IMR-90 (cell line): ENCODE data around the gene PACSIN2. TPM values are rescaled to one million over a fixed set of nuclear protein-coding genes. Genes with fewer than 3 reads are reported as not detected.

Source experiments
- ATAC-seq: fragments of 200-7000 bp; cut with Tn5 transposase; 2 replicates; pipeline ENCODE4 v1.9.1; 2020; ENCODE audit warnings: low read depth, mild to moderate bottlenecking, moderate library complexity
- BruUV-seq: library from RNA; stranded (reverse); fragments of 400-500 nt; replicated peaks from 2 replicates; lab custom pipeline; 2021; lab: Mats Ljungman, UMichigan
- CTCF ChIA-PET: fragments of 300-600 bp; formaldehyde crosslinking; extraction: SDS; loops from one replicate; lab custom pipeline; 2021; ENCODE audit warnings: antibody characterized with exemption; lab: Yijun Ruan, JAX
- POLR2A ChIA-PET: fragments of 300-600 bp; sonication (Branson Sonifier 250); formaldehyde crosslinking; loops from one replicate; lab custom pipeline; 2022; ENCODE audit warnings: antibody characterized with exemption; ENCODE audit not compliant: unreplicated experiment; lab: Charles Lee
- DNase-seq: peaks from one replicate; pipeline ENCODE4 v3.0.0; 2013
- H2AFZ ChIP-seq: replicated peaks from 2 replicates; pipeline ENCODE3; 2013; ENCODE audit warnings: low read length, mild to moderate bottlenecking; ENCODE audit not compliant: poor library complexity
- H2AK5ac ChIP-seq: 2 replicates; pipeline ENCODE4 v1.6.1; 2013; ENCODE audit warnings: low read depth, low read length, inconsistent platforms
- H2AK9ac ChIP-seq: replicated peaks from 2 replicates; pipeline ENCODE3; 2013; ENCODE audit warnings: mild to moderate bottlenecking, low read depth, low read length, moderate library complexity; ENCODE audit not compliant: poor library complexity
- H2BK120ac ChIP-seq: 2 replicates; pipeline ENCODE4 v1.6.1; 2013; ENCODE audit warnings: low read depth, low read length, inconsistent platforms
- H2BK15ac ChIP-seq: 3 replicates; pipeline ENCODE4 v1.6.1; 2013; ENCODE audit warnings: low read depth, low read length, inconsistent platforms
- H2BK20ac ChIP-seq: 2 replicates; pipeline ENCODE4 v1.6.1; 2013; ENCODE audit warnings: low read depth, mild to moderate bottlenecking, inconsistent platforms, low read length, moderate library complexity
- H2BK5ac ChIP-seq: 2 replicates; pipeline ENCODE4 v1.6.1; 2013; ENCODE audit warnings: mild to moderate bottlenecking, low read depth, low read length, inconsistent platforms; ENCODE audit not compliant: poor library complexity, severe bottlenecking
- H3K14ac ChIP-seq: replicated peaks from 2 replicates; pipeline ENCODE4 v1.6.1; 2013; ENCODE audit warnings: low read depth, low read length, inconsistent platforms
- H3K18ac ChIP-seq: 2 replicates; pipeline ENCODE4 v1.6.1; 2013; ENCODE audit warnings: low read depth, low read length, control low read depth
- H3K23ac ChIP-seq: 2 replicates; pipeline ENCODE4 v1.6.1; 2013; ENCODE audit warnings: low read depth, low read length, inconsistent platforms
- H3K27ac ChIP-seq: 2 replicates; pipeline ENCODE4 v1.5.1; 2013; ENCODE audit warnings: mild to moderate bottlenecking, control low read depth, low read length; ENCODE audit not compliant: insufficient read depth
- H3K27me3 ChIP-seq: 2 replicates; pipeline ENCODE4 v1.6.1; 2013; ENCODE audit warnings: low read length; ENCODE audit not compliant: control insufficient read depth, insufficient read depth
- H3K36me3 ChIP-seq: 2 replicates; pipeline ENCODE4 v1.6.1; 2013; ENCODE audit warnings: low read length, mixed read lengths; ENCODE audit not compliant: control insufficient read depth, insufficient read depth
- H3K4ac ChIP-seq: 2 replicates; pipeline ENCODE4 v1.6.1; 2013; ENCODE audit warnings: low read depth, low read length, inconsistent platforms
- H3K4me1 ChIP-seq: 2 replicates; pipeline ENCODE4 v1.6.1; 2013; ENCODE audit warnings: low read length, mixed read lengths; ENCODE audit not compliant: control insufficient read depth, insufficient read depth
- H3K4me2 ChIP-seq: 2 replicates; pipeline ENCODE4 v1.6.1; 2013; ENCODE audit warnings: low read depth, mild to moderate bottlenecking, control low read depth, low read length, moderate library complexity
- H3K4me3 ChIP-seq: 2 replicates; pipeline ENCODE4 v1.5.1; 2013; ENCODE audit warnings: low read depth, mild to moderate bottlenecking, control low read depth, low read length, moderate library complexity; ENCODE audit not compliant: insufficient read depth
- H3K56ac ChIP-seq: 2 replicates; pipeline ENCODE4 v1.6.1; 2013; ENCODE audit warnings: low read length, inconsistent platforms; ENCODE audit not compliant: insufficient read depth; ENCODE audit errors: extremely low read depth
- H3K79me1 ChIP-seq, 2 experiments: 2 replicates each; pipeline ENCODE4 v1.6.1; 2013; ENCODE audit warnings: low read length in 2 of 2, inconsistent platforms in 1 of 2, low read depth in 1 of 2
- H3K9ac ChIP-seq: 2 replicates; pipeline ENCODE4 v1.6.1; 2013; ENCODE audit warnings: low read depth, low read length, control low read depth
- H3K9me1 ChIP-seq: 2 replicates; pipeline ENCODE4 v1.6.1; 2013; ENCODE audit warnings: low read length, inconsistent platforms; ENCODE audit not compliant: insufficient read depth
- H3K9me3 ChIP-seq: 2 replicates; pipeline ENCODE4 v1.6.1; 2013; ENCODE audit warnings: low read length; ENCODE audit not compliant: control insufficient read depth, insufficient read depth
- H4K20me1 ChIP-seq: 2 replicates; pipeline ENCODE4 v1.6.1; 2013; ENCODE audit warnings: low read length, inconsistent platforms; ENCODE audit not compliant: insufficient read depth
- H4K5ac ChIP-seq: 2 replicates; pipeline ENCODE4 v1.6.1; 2013; ENCODE audit warnings: mild to moderate bottlenecking, low read depth, low read length, control low read depth
- H4K8ac ChIP-seq, 2 experiments: 2 replicates each; pipeline ENCODE4 v1.6.1; 2013; ENCODE audit warnings: low read depth in 2 of 2, low read length in 2 of 2, control low read depth in 1 of 2, inconsistent platforms in 1 of 2
- H4K91ac ChIP-seq: 2 replicates; pipeline ENCODE4 v1.6.1; 2013; ENCODE audit warnings: low read depth, low read length, inconsistent platforms; ENCODE audit not compliant: insufficient read depth
- CEBPB ChIP-seq: IDR thresholded peaks from 2 replicates; pipeline ENCODE4 v1.6.1; 2012; ENCODE audit warnings: low read depth, low read length, improper control_type of control experiment
- CHD1 ChIP-seq: IDR thresholded peaks from 2 replicates; pipeline ENCODE4 v1.6.1; 2012; ENCODE audit warnings: low read depth, low read length, improper control_type of control experiment
- FOS ChIP-seq: fragments of 150-350 bp; IDR thresholded peaks from 2 replicates; pipeline ENCODE4 v1.6.1; 2016; ENCODE audit warnings: low read depth, low read length
- MAFK ChIP-seq: IDR thresholded peaks from 2 replicates; pipeline ENCODE4 v1.6.1; 2012; ENCODE audit warnings: low read depth, low read length, improper control_type of control experiment
- MXI1 ChIP-seq: IDR thresholded peaks from 2 replicates; pipeline ENCODE4 v1.6.1; 2012; ENCODE audit warnings: low read depth, mild to moderate bottlenecking, low read length, moderate library complexity, borderline replicate concordance
- NFE2L2 ChIP-seq: fragments of 150-350 bp; IDR thresholded peaks from 2 replicates; pipeline ENCODE4 v1.6.1; 2016; ENCODE audit warnings: low read depth, mild to moderate bottlenecking, low read length
- POLR2A ChIP-seq: IDR thresholded peaks from 2 replicates; pipeline ENCODE4 v1.6.1; 2012; ENCODE audit warnings: mild to moderate bottlenecking, low read depth, low read length
- RCOR1 ChIP-seq: IDR thresholded peaks from 2 replicates; pipeline ENCODE4 v1.6.1; 2012; ENCODE audit warnings: mild to moderate bottlenecking, low read length, improper control_type of control experiment; ENCODE audit not compliant: insufficient replicate concordance
- WGBS, 2 experiments: methylation state at CpG; one replicate each; pipeline versions ENCODE4 v1.1.5 to v1.1.7; 2013; ENCODE audit warnings: missing lambda C conversion rate in 2 of 2; ENCODE audit not compliant: insufficient read length in 1 of 2; ENCODE audit errors: extremely low coverage in 2 of 2; 5-methylcytosine and 5-hydroxymethylcytosine counted together
- dilution Hi-C: fragments of 300-500 bp; cut with HindIII; formaldehyde crosslinking; loops from one replicate; pipeline ENCODE4 v1.14.3; 2018; ENCODE audit warnings: low sequenced_read_pairs; ENCODE audit not compliant: unreplicated experiment
- in situ Hi-C: fragments of 300-500 bp; cut with MboI; formaldehyde crosslinking; loops from 3 replicates; pipeline ENCODE4 v1.14.3; 2019; ENCODE audit warnings: low sequenced_read_pairs, inconsistent platforms, mixed read lengths
- intact Hi-C: fragments of 100-400 bp; cut with micrococcal nuclease; formaldehyde crosslinking; loops from 2 replicates; pipeline ENCODE4 v1.10.0; 2022
- polyA plus RNA-seq, 3 experiments: library from polyadenylated mRNA; depleted of rRNA; stranded (reverse); fragments of >200 nt; gene quantifications; 2 replicates each; pipeline ENCODE4 v1.2.3, GENCODE V29; 2012; ENCODE audit warnings: low replicate concordance in 1 of 3
- total RNA-seq: library from RNA; depleted of rRNA; stranded (reverse); fragments of >200 nt; gene quantifications from 2 replicates; pipeline ENCODE4 v1.2.3, GENCODE V29; 2012
- TF ChIP-seq, protein P1 (sequence below): fragments of 150-350 bp; IDR thresholded peaks from 2 replicates; pipeline ENCODE4 v1.6.1; 2016; ENCODE audit warnings: low read depth, mild to moderate bottlenecking, low read length, moderate library complexity, borderline replicate concordance
- TF ChIP-seq, protein P2 (sequence below): conservative IDR thresholded peaks from 2 replicates; pipeline ENCODE4 v1.5.1; 2012; ENCODE audit warnings: mild to moderate bottlenecking, low read depth, low read length, improper control_type of control experiment

The PACSIN2 gene
- total and polyA plus RNA-seq, 2 of the 4 experiments (the other 2 are of a cell fraction) = 85.0 to 118 TPM

DNA sequence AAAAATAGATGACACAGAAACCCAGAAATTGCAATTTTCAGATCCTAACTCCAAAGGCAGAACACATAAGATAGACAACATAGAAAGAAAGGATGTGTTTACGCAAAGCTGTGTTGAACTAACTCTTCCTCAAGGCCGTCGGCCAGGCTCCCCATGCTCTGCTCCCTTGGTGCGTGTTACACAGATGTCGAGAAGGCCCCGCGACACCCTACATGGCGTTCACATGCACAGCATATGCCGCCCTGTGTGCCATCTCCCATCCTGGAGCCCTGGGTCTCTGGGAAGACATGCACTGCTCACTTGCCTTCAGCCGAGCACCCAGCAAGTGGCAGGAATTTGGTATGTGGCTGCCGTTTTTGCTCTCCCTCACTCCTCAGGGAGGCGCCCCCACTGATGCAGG, 110.9 kb downstream of the PACSIN2 start:
- DNase-seq (no peak), ATAC-seq (no peak)
- Histone ChIP-seq H3K56ac (no peak overlapping the region), H3K9ac (no peak overlapping the region), H3K36me3 (peaks cover 9% of the 10 kb centered on the region; the same call in 1 of the 2 replicates), H2BK5ac (no peak overlapping the region), H2AFZ (no peak overlapping the region), H3K4me1 (peaks cover 18% of the 10 kb centered on the region), H3K23ac (no peak overlapping the region; the same call in 1 of the 2 replicates), H3K27me3 (no peaks in the 10 kb centered on the region), H2BK15ac (no peak overlapping the region), H3K14ac (no peak overlapping the region), H3K79me1 (peaks cover 68 to 99% of the 10 kb centered on the region in 2 experiments), H4K5ac (no peak overlapping the region), H2BK120ac (no peak overlapping the region), H3K27ac (no peak overlapping the region), H3K9me1 (peaks cover 49% of the 10 kb centered on the region), H2AK9ac (no peak overlapping the region), H3K4me2 (no peak overlapping the region), H4K20me1 (peaks cover 89% of the 10 kb centered on the region), H4K91ac (no peak overlapping the region), H3K4ac (no peak overlapping the region), H2AK5ac (no peak overlapping the region), H3K4me3 (no peak overlapping the region), H3K9me3 (no peaks in the 10 kb centered on the region), H3K18ac (no peak overlapping the region), H4K8ac (no peak overlapping the region), H2BK20ac (no peak overlapping the region)
- ChIA-PET POLR2A (no interaction called here), CTCF (no interaction called here)
- no peak for TF ChIP-seq POLR2A
- TF ChIP-seq, protein P1, sequence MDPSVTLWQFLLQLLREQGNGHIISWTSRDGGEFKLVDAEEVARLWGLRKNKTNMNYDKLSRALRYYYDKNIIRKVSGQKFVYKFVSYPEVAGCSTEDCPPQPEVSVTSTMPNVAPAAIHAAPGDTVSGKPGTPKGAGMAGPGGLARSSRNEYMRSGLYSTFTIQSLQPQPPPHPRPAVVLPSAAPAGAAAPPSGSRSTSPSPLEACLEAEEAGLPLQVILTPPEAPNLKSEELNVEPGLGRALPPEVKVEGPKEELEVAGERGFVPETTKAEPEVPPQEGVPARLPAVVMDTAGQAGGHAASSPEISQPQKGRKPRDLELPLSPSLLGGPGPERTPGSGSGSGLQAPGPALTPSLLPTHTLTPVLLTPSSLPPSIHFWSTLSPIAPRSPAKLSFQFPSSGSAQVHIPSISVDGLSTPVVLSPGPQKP = no peak
- TF ChIP-seq, protein P2, sequence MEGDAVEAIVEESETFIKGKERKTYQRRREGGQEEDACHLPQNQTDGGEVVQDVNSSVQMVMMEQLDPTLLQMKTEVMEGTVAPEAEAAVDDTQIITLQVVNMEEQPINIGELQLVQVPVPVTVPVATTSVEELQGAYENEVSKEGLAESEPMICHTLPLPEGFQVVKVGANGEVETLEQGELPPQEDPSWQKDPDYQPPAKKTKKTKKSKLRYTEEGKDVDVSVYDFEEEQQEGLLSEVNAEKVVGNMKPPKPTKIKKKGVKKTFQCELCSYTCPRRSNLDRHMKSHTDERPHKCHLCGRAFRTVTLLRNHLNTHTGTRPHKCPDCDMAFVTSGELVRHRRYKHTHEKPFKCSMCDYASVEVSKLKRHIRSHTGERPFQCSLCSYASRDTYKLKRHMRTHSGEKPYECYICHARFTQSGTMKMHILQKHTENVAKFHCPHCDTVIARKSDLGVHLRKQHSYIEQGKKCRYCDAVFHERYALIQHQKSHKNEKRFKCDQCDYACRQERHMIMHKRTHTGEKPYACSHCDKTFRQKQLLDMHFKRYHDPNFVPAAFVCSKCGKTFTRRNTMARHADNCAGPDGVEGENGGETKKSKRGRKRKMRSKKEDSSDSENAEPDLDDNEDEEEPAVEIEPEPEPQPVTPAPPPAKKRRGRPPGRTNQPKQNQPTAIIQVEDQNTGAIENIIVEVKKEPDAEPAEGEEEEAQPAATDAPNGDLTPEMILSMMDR = no peak
- TF ChIP-seq MAFK = no peak
- no peak for TF ChIP-seq NFE2L2
- no peak for TF ChIP-seq FOS
- TF ChIP-seq CEBPB = no peak
- no peak for TF ChIP-seq CHD1
- TF ChIP-seq RCOR1 = no peak
- no peak for TF ChIP-seq MXI1
- WGBS, 2 experiments = 96% methylated on average over 8 of the region's 12 CpGs; no CpG with 5 or more reads in 1 of the 2 experiments
- in situ Hi-C loops = no loop called here
- intact Hi-C loops = loop anchor here (5.0 kb wide), 1 partner anchor 108 kb away; no protein-coding TSS in a partner anchor
- BruUV-seq = no TSS peak
- dilution Hi-C loops = no loop called here
